H1 (cell line): ENCODE results near the gene RHBDL2. TPM values are rescaled to one million over a fixed set of nuclear protein-coding genes. Genes with fewer than 3 reads are reported as not detected.

ENCODE experiments used
- CTCF ChIA-PET: fragments of 300-600 bp; sonication (Branson Sonifier 250); formaldehyde crosslinking; loops from one replicate; lab custom pipeline; 2021; ENCODE audit not compliant: partially characterized antibody; lab: Charles Lee
- POLR2A ChIA-PET: fragments of 300-600 bp; sonication (Branson Sonifier 250); formaldehyde crosslinking; loops from one replicate; lab custom pipeline; 2021; ENCODE audit warnings: inconsistent platforms; ENCODE audit not compliant: partially characterized antibody; lab: Charles Lee
- DNase-seq, 2 experiments: peaks; one replicate each; pipeline versions ENCODE4 v3.0.0 to v3.0.0-alpha.2; 2010 to 2022; ENCODE audit warnings: low spot score in 2 of 2, low read depth in 1 of 2, mixed read lengths in 1 of 2
- FAIRE-seq: peaks from 2 replicates; lab custom pipeline; 2011; peaks lifted over from hg19 to GRCh38; lab: Jason Lieb, UNC
- H2AFZ ChIP-seq: 2 replicates; pipeline ENCODE4 v1.8.1; 2012; ENCODE audit warnings: low read length, inconsistent platforms
- H2AK5ac ChIP-seq: 2 replicates; pipeline ENCODE4 v1.6.1; 2013; ENCODE audit warnings: low read depth, low read length
- H2BK120ac ChIP-seq: replicated peaks from 2 replicates; pipeline ENCODE3; 2013; ENCODE audit warnings: low read depth, low read length, inconsistent platforms
- H2BK12ac ChIP-seq: 2 replicates; pipeline ENCODE4 v1.6.1; 2013; ENCODE audit warnings: low read depth, low read length
- H2BK15ac ChIP-seq: 2 replicates; pipeline ENCODE4 v1.6.1; 2013; ENCODE audit warnings: low read length
- H2BK20ac ChIP-seq: 2 replicates; pipeline ENCODE4 v1.6.1; 2013; ENCODE audit warnings: low read length
- H2BK5ac ChIP-seq: 2 replicates; pipeline ENCODE4 v1.6.1; 2013; ENCODE audit warnings: low read depth, low read length
- H3K14ac ChIP-seq: 2 replicates; pipeline ENCODE4 v1.6.1; 2013; ENCODE audit warnings: inconsistent platforms; ENCODE audit not compliant: insufficient read length
- H3K18ac ChIP-seq: 2 replicates; pipeline ENCODE4 v1.6.1; 2013; ENCODE audit warnings: low read length; ENCODE audit errors: extremely low read depth
- H3K23ac ChIP-seq: 2 replicates; pipeline ENCODE4 v1.6.1; 2013; ENCODE audit warnings: inconsistent platforms; ENCODE audit not compliant: insufficient read length
- H3K23me2 ChIP-seq: 2 replicates; pipeline ENCODE4 v1.6.1; 2013; ENCODE audit warnings: low read depth, low read length
- H3K27ac ChIP-seq: 2 replicates; pipeline ENCODE4 v1.6.1; 2011; ENCODE audit warnings: low read depth, low read length, inconsistent platforms
- H3K27me3 ChIP-seq, 4 experiments: replicated peaks in 1 of 4; 1 replicate in 1 of 4; 2 replicates in 3 of 4; pipeline versions ENCODE4 v1.6.1 to v1.8.1; 2011 to 2013; ENCODE audit warnings: low read length in 3 of 4, mild to moderate bottlenecking in 3 of 4, inconsistent platforms in 2 of 4, mixed read lengths in 2 of 4, moderate library complexity in 1 of 4; ENCODE audit not compliant: control insufficient read depth in 3 of 4, insufficient read depth in 3 of 4; ENCODE audit errors: extremely low read depth in 1 of 4
- H3K36me3 ChIP-seq, 4 experiments: 2 replicates each; pipeline versions ENCODE4 v1.6.1 to v1.8.1; 2011 to 2013; ENCODE audit warnings: mild to moderate bottlenecking in 4 of 4, low read length in 3 of 4, moderate library complexity in 2 of 4, control low read depth in 1 of 4, inconsistent platforms in 1 of 4; ENCODE audit not compliant: insufficient read depth in 4 of 4, control insufficient read depth in 2 of 4
- H3K4ac ChIP-seq: replicated peaks from 2 replicates; pipeline ENCODE3; 2013; ENCODE audit warnings: low read length, low read depth, mixed read lengths, inconsistent platforms; ENCODE audit not compliant: insufficient read length
- H3K4me1 ChIP-seq, 4 experiments: replicated peaks in 1 of 4; 1 replicate in 1 of 4; 2 replicates in 3 of 4; pipeline versions ENCODE4 v1.6.1 to v1.8.1; 2011 to 2013; ENCODE audit warnings: low read length in 3 of 4, inconsistent platforms in 2 of 4, mixed read lengths in 1 of 4; ENCODE audit not compliant: insufficient read depth in 4 of 4, control insufficient read depth in 3 of 4
- H3K4me2 ChIP-seq, 2 experiments: 2 replicates each; pipeline versions ENCODE4 v1.6.1 to v1.8.1; 2011 to 2013; ENCODE audit warnings: low read depth in 2 of 2, low read length in 2 of 2, control low read depth in 1 of 2, inconsistent platforms in 1 of 2, mild to moderate bottlenecking in 1 of 2; ENCODE audit not compliant: insufficient read depth in 1 of 2
- H3K4me3 ChIP-seq, 4 experiments: fragments of 200-600, 300-600 bp in 1 of 4; sonication (generic), shearing (Covaris generic), sonication (Bioruptor Twin) in 1 of 4; 2 replicates each; pipeline versions ENCODE4 v1.5.1 to v1.8.1; 2011 to 2016; ENCODE audit warnings: low read length in 4 of 4, low read depth in 3 of 4, control low read depth in 2 of 4, inconsistent platforms in 2 of 4, mild to moderate bottlenecking in 2 of 4, mixed read lengths in 1 of 4, moderate library complexity in 1 of 4; ENCODE audit not compliant: insufficient read depth in 2 of 4; ENCODE audit errors: extremely low read depth in 1 of 4
- H3K56ac ChIP-seq: replicated peaks from 2 replicates; pipeline ENCODE3; 2013; ENCODE audit warnings: low read depth, mild to moderate bottlenecking, mixed read lengths, low read length, inconsistent platforms; ENCODE audit not compliant: insufficient read length
- H3K79me1 ChIP-seq: 2 replicates; pipeline ENCODE4 v1.6.1; 2013; ENCODE audit warnings: low read depth, low read length, control low read depth
- H3K79me2 ChIP-seq, 2 experiments: 2 replicates each; pipeline versions ENCODE4 v1.6.1 to v1.8.1; 2012 to 2013; ENCODE audit warnings: low read length in 2 of 2, mild to moderate bottlenecking in 2 of 2, inconsistent platforms in 1 of 2; ENCODE audit not compliant: insufficient read depth in 2 of 2, control insufficient read depth in 1 of 2
- H3K9ac ChIP-seq, 4 experiments: replicated peaks in 1 of 4; 1 replicate in 1 of 4; 2 replicates in 3 of 4; pipeline versions ENCODE4 v1.6.1 to v1.8.1; 2011 to 2013; ENCODE audit warnings: low read depth in 3 of 4, low read length in 3 of 4, control low read depth in 2 of 4, mild to moderate bottlenecking in 2 of 4, moderate library complexity in 2 of 4, inconsistent platforms in 1 of 4; ENCODE audit errors: extremely low read depth in 1 of 4
- H3K9me3 ChIP-seq, 2 experiments: 2 replicates each; pipeline versions ENCODE4 v1.6.1 to v1.8.1; 2012 to 2013; ENCODE audit warnings: mild to moderate bottlenecking in 2 of 2, moderate library complexity in 2 of 2, control low read depth in 1 of 2, inconsistent platforms in 1 of 2, low read depth in 1 of 2, low read length in 1 of 2, mixed read lengths in 1 of 2; ENCODE audit not compliant: insufficient read depth in 2 of 2
- H4K20me1 ChIP-seq, 2 experiments: replicated peaks in 1 of 2; 2 replicates each; pipeline versions ENCODE3 to v1.8.1; 2011 to 2013; ENCODE audit warnings: inconsistent platforms in 2 of 2, low read length in 2 of 2, mild to moderate bottlenecking in 1 of 2; ENCODE audit not compliant: insufficient read depth in 2 of 2, control insufficient read depth in 1 of 2
- H4K5ac ChIP-seq: 2 replicates; pipeline ENCODE4 v1.6.1; 2013; ENCODE audit warnings: low read length, low read depth, mixed read lengths, inconsistent platforms; ENCODE audit not compliant: insufficient read length
- H4K8ac ChIP-seq: 2 replicates; pipeline ENCODE4 v1.8.0; 2013; ENCODE audit warnings: mild to moderate bottlenecking, moderate library complexity, low read length, inconsistent platforms; ENCODE audit not compliant: insufficient read depth; ENCODE audit errors: extremely low read depth
- H4K91ac ChIP-seq: replicated peaks from 2 replicates; pipeline ENCODE3; 2013; ENCODE audit warnings: low read length, mixed read lengths, inconsistent platforms; ENCODE audit not compliant: insufficient read length
- EP300 ChIP-seq, 2 experiments: IDR thresholded peaks; 1 replicate in 1 of 2; 2 replicates in 1 of 2; pipeline ENCODE4 v1.6.1; 2011 to 2012; ENCODE audit warnings: low read depth in 2 of 2, low read length in 2 of 2, mild to moderate bottlenecking in 2 of 2, borderline replicate concordance in 1 of 2, inconsistent platforms in 1 of 2, moderate library complexity in 1 of 2
- JUN ChIP-seq: IDR thresholded peaks from 2 replicates; pipeline ENCODE4 v1.6.1; 2011; ENCODE audit warnings: low read depth, mild to moderate bottlenecking, improper control_type of control experiment, low read length
- KDM5A ChIP-seq: fragments of 200-600 bp; IDR thresholded peaks from 2 replicates; pipeline ENCODE4 v1.7.1; 2012; ENCODE audit warnings: mild to moderate bottlenecking, low read length, inconsistent platforms, mixed read lengths
- MAFK ChIP-seq: IDR thresholded peaks from 2 replicates; pipeline ENCODE4 v1.6.1; 2012; ENCODE audit warnings: low read depth, mild to moderate bottlenecking, improper control_type of control experiment, low read length
- PHF8 ChIP-seq: fragments of 200-600 bp; sonication (generic); conservative IDR thresholded peaks from 2 replicates; pipeline ENCODE4 v1.7.1; 2012; ENCODE audit warnings: low read depth, mild to moderate bottlenecking, inconsistent platforms, low read length, moderate library complexity
- SUZ12 ChIP-seq: fragments of 200-600 bp; sonication (generic); IDR thresholded peaks from 2 replicates; pipeline ENCODE4 v1.6.1; 2012; ENCODE audit warnings: mild to moderate bottlenecking, inconsistent platforms, low read length, moderate library complexity, mixed read lengths
- TAF7 ChIP-seq: optimal IDR thresholded peaks from 2 replicates; pipeline ENCODE3; 2011; ENCODE audit warnings: low read depth, mild to moderate bottlenecking, inconsistent platforms, low read length, moderate library complexity, borderline replicate concordance
- polyA plus RNA-seq, 7 experiments: library from polyadenylated mRNA; depleted of rRNA in 3 of 7; stranded (reverse) in 5 of 7; unstranded in 2 of 7; fragments of >200 nt in 5 of 7; fragments of 200-250 nt in 2 of 7; gene quantifications; 1 replicate in 5 of 7; 2 replicates in 1 of 7; 4 replicates in 1 of 7; pipeline versions ENCODE4 v1.2.1 to v1.2.3, GENCODE V29; 2011 to 2013; ENCODE audit warnings: missing spikeins in 2 of 7, mixed read lengths in 2 of 7
- total RNA-seq: library from RNA; stranded (reverse); fragmentation: NEBNext Ultra II Directional; extraction: Animal tissue kit (Norgen Biotek cat#: 25700); gene quantifications from 2 replicates; pipeline ENCODE4 v1.2.1, GENCODE V29; 2021
- TF ChIP-seq, protein P1 (sequence below): IDR thresholded peaks from 2 replicates; pipeline ENCODE4 v1.6.1; 2011; ENCODE audit warnings: low read length, improper control_type of control experiment
- TF ChIP-seq, protein P2 (sequence below): IDR thresholded peaks from 2 replicates; pipeline ENCODE4 v1.6.1; 2012; ENCODE audit warnings: inconsistent platforms

The RHBDL2 gene
- total and polyA plus RNA-seq, 2 of the 8 experiments (the other 6 are each of a cell fraction or from before 2014, with no cell fraction given) = 0.42 to 0.84 TPM

DNA sequence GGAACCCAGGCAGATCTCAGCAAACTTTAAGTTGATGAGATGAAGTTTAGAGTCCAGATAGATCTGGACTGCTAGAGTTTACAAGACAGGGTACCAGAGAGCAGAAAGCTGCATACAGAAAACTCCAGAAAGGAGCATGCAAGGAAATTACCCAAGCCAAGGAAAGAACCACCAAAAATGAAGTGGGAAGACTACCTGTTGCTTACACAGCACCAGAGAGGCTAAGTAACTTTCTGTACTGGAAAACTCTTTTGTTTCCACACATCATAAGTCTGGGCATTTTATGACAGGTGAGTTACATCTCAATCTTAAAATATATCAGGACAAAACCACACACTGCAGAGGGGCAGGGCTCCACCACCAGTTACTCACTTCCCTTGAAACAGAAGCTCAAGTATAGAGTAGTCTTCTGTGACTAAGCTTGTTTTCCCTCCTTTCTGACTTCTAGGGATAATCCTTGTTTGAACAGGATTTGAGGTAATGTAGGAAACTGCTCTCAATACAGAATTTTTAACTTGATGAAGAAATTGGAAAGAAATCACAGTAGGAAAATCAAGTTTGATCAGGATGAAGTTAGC lies 42.9 kb downstream of the RHBDL2 start:
- H3K4ac ChIP-seq = no peak overlapping the region
- no peak overlapping the region for H2BK5ac ChIP-seq
- H2BK20ac ChIP-seq = no peak overlapping the region
- H3K4me2 ChIP-seq = no peak overlapping the region
- H4K5ac ChIP-seq = no peak overlapping the region
- H3K23ac ChIP-seq = no peak overlapping the region
- H3K9me3 ChIP-seq = no peaks in the 10 kb centered on the region
- no peaks in the 10 kb centered on the region for H3K79me2 ChIP-seq
- no peak overlapping the region for H2BK12ac ChIP-seq
- no peak overlapping the region for H4K8ac ChIP-seq
- no peak overlapping the region for H2BK120ac ChIP-seq
- H3K18ac ChIP-seq = no peak overlapping the region
- H3K27ac ChIP-seq = no peak overlapping the region
- no peaks in the 10 kb centered on the region for H3K23me2 ChIP-seq
- H4K91ac ChIP-seq = no peak overlapping the region
- H3K4me1 ChIP-seq = no peaks in the 10 kb centered on the region
- no peak overlapping the region for H3K56ac ChIP-seq
- DNase-seq = no peak
- no peak overlapping the region for H2AFZ ChIP-seq
- H4K20me1 ChIP-seq = no peaks in the 10 kb centered on the region
- no peak for FAIRE-seq
- no peak overlapping the region for H3K9ac ChIP-seq
- H3K4me3 ChIP-seq = no peak overlapping the region
- no peaks in the 10 kb centered on the region for H3K36me3 ChIP-seq
- no peak overlapping the region for H2BK15ac ChIP-seq
- H3K14ac ChIP-seq = no peak overlapping the region
- ChIA-PET POLR2A (no interaction called here), CTCF (interaction anchor here (0.9 to 1.1 kb wide), 2 partner anchors 14 to 193 kb away, joined by 3 read pairs; no protein-coding TSS in a partner anchor)
- H2AK5ac ChIP-seq = no peak overlapping the region
- no peaks in the 10 kb centered on the region for H3K79me1 ChIP-seq
- no peaks in the 10 kb centered on the region for H3K27me3 ChIP-seq
- TF ChIP-seq, protein P1, sequence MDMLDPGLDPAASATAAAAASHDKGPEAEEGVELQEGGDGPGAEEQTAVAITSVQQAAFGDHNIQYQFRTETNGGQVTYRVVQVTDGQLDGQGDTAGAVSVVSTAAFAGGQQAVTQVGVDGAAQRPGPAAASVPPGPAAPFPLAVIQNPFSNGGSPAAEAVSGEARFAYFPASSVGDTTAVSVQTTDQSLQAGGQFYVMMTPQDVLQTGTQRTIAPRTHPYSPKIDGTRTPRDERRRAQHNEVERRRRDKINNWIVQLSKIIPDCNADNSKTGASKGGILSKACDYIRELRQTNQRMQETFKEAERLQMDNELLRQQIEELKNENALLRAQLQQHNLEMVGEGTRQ = no peak
- TF ChIP-seq EP300 (IDR thresholded peaks at IDR 0.05; ENCODE audit: borderline replicate concordance in 1 of 2, low read depth in 2 of 2, low read length in 2 of 2) (no peak), TAF7 (no peak), SUZ12 (no peak), PHF8 (no peak), KDM5A (no peak), JUN (no peak), MAFK (no peak)
- TF ChIP-seq, protein P2, sequence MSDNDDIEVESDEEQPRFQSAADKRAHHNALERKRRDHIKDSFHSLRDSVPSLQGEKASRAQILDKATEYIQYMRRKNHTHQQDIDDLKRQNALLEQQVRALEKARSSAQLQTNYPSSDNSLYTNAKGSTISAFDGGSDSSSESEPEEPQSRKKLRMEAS = no peak
